Trophoblast cell (in vitro differentiated cells and primary cell): ENCODE data around the gene KCNIP4.

Experiments used
- DNase-seq, 2 donors: peaks; one replicate each; pipeline ENCODE4 v3.0.0-alpha.2; 2016
- H2AFZ ChIP-seq: 2 replicates; pipeline ENCODE4 v1.6.1; 2013; ENCODE audit warnings: low read length, moderate library complexity, mild to moderate bottlenecking; ENCODE audit not compliant: insufficient read depth, poor library complexity
- H2AK5ac ChIP-seq: 2 replicates; pipeline ENCODE4 v1.6.1; 2013; ENCODE audit warnings: mild to moderate bottlenecking, low read length
- H2BK120ac ChIP-seq: 2 replicates; pipeline ENCODE4 v1.6.1; 2013; ENCODE audit warnings: low read length, mild to moderate bottlenecking, moderate library complexity; ENCODE audit not compliant: insufficient read depth, poor library complexity
- H2BK12ac ChIP-seq: 2 replicates; pipeline ENCODE4 v1.6.1; 2013; ENCODE audit warnings: mild to moderate bottlenecking, low read length, moderate library complexity
- H2BK5ac ChIP-seq: 2 replicates; pipeline ENCODE4 v1.6.1; 2013; ENCODE audit warnings: low read length, low read depth, moderate library complexity, mild to moderate bottlenecking; ENCODE audit not compliant: poor library complexity
- H3K14ac ChIP-seq: 2 replicates; pipeline ENCODE4 v1.6.1; 2013; ENCODE audit warnings: mild to moderate bottlenecking, low read length
- H3K18ac ChIP-seq: 2 replicates; pipeline ENCODE4 v1.6.1; 2013; ENCODE audit warnings: mild to moderate bottlenecking, low read length
- H3K23ac ChIP-seq: 2 replicates; pipeline ENCODE4 v1.6.1; 2013; ENCODE audit warnings: low read length
- H3K27ac ChIP-seq: 2 replicates; pipeline ENCODE4 v1.5.1; 2013; ENCODE audit warnings: low read depth, mild to moderate bottlenecking, inconsistent platforms, low read length, moderate library complexity
- H3K27me3 ChIP-seq: 2 replicates; pipeline ENCODE4 v1.6.1; 2013; ENCODE audit warnings: inconsistent platforms, mild to moderate bottlenecking, low read length, moderate library complexity; ENCODE audit not compliant: insufficient read depth
- H3K36me3 ChIP-seq, 2 experiments: 1 replicate in 1 of 2; 2 replicates in 1 of 2; pipeline ENCODE4 v1.6.1; 2013; ENCODE audit warnings: low read length in 2 of 2, mild to moderate bottlenecking in 2 of 2, moderate library complexity in 1 of 2; ENCODE audit not compliant: insufficient read depth in 2 of 2, control insufficient read depth in 1 of 2
- H3K4ac ChIP-seq: 2 replicates; pipeline ENCODE4 v1.6.1; 2013; ENCODE audit warnings: low read depth, mild to moderate bottlenecking, low read length, moderate library complexity
- H3K4me1 ChIP-seq, 2 experiments: 1 replicate in 1 of 2; 2 replicates in 1 of 2; pipeline ENCODE4 v1.6.1; 2013; ENCODE audit warnings: low read length in 2 of 2, mild to moderate bottlenecking in 2 of 2, moderate library complexity in 1 of 2; ENCODE audit not compliant: insufficient read depth in 2 of 2, control insufficient read depth in 1 of 2
- H3K4me2 ChIP-seq: 2 replicates; pipeline ENCODE4 v1.6.1; 2013; ENCODE audit warnings: inconsistent platforms, mild to moderate bottlenecking, low read length, moderate library complexity
- H3K4me3 ChIP-seq: 2 replicates; pipeline ENCODE4 v1.5.1; 2013; ENCODE audit warnings: mild to moderate bottlenecking, low read depth, low read length, inconsistent platforms
- H3K79me1 ChIP-seq: one replicate; pipeline ENCODE4 v1.6.1; 2013; ENCODE audit warnings: low read length
- H3K79me2 ChIP-seq: 2 replicates; pipeline ENCODE4 v1.6.1; 2013; ENCODE audit warnings: low read length, mild to moderate bottlenecking; ENCODE audit not compliant: control insufficient read depth, insufficient read depth, poor library complexity
- H3K9ac ChIP-seq: 2 replicates; pipeline ENCODE4 v1.6.1; 2013; ENCODE audit warnings: mild to moderate bottlenecking, low read length
- H3K9me3 ChIP-seq: 2 replicates; pipeline ENCODE4 v1.6.1; 2013; ENCODE audit warnings: low read depth, mild to moderate bottlenecking, control low read depth, inconsistent platforms, low read length; ENCODE audit not compliant: insufficient read depth
- H4K12ac ChIP-seq: 2 replicates; pipeline ENCODE4 v1.6.1; 2013; ENCODE audit warnings: low read depth, mild to moderate bottlenecking, low read length, moderate library complexity
- H4K8ac ChIP-seq: 2 replicates; pipeline ENCODE4 v1.6.1; 2013; ENCODE audit warnings: low read depth, mild to moderate bottlenecking, low read length, moderate library complexity
- H4K91ac ChIP-seq: one replicate; pipeline ENCODE4 v1.6.1; 2013; ENCODE audit warnings: low read depth, mild to moderate bottlenecking, low read length, moderate library complexity
- WGBS: extraction: QIAGEN DNeasy Blood & Tissue Kit; methylation state at CpG from one replicate; pipeline ENCODE4 v1.1.7; 2013; ENCODE audit warnings: missing lambda C conversion rate; ENCODE audit not compliant: insufficient read length, insufficient coverage; ENCODE audit errors: extremely low coverage; 5-methylcytosine and 5-hydroxymethylcytosine counted together

The KCNIP4 gene

GRCh38 chr4:21991050-21991449, 42.5 kb upstream of the KCNIP4 start:
- Histone ChIP-seq H3K4me3 (no peak overlapping the region), H4K12ac (no peak overlapping the region), H3K14ac (no peak overlapping the region), H3K18ac (no peak overlapping the region), H4K91ac (no peak overlapping the region), H2BK120ac (no peak overlapping the region), H3K4me1 (no peaks in the 10 kb centered on the region), H3K4ac (no peak overlapping the region), H2BK12ac (no peak overlapping the region), H3K9me3 (no peaks in the 10 kb centered on the region), H3K79me1 (no peaks in the 10 kb centered on the region), H4K8ac (no peak overlapping the region), H2AFZ (no peak overlapping the region), H3K27ac (no peak overlapping the region), H3K36me3 (no peaks in the 10 kb centered on the region), H3K27me3 (no peaks in the 10 kb centered on the region), H3K9ac (no peak overlapping the region), H3K79me2 (no peaks in the 10 kb centered on the region), H3K4me2 (no peak overlapping the region), H2BK5ac (no peak overlapping the region), H2AK5ac (no peak overlapping the region), H3K23ac (no peak overlapping the region)
- DNase-seq: no peak
- WGBS: no CpG with 5 or more reads among the region's 2 CpGs

DNA sequence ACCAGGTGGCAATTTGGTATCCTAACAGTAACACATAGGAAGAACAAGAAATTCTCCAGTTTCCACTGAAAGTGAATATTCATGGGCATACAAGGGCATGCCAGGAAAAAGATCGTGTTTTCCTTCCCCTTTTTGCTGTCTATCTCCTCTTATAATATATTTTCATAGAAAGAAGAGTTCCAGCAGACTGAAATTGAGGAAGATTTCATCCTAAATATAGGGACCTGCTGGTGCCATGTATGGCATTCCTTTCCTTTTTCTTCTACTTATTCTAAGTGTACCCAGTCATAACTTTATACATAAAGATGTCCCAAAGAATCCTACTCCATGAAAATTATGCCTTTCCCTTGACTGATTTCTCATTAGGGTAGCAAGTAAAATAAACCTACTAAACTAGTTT, 40.8 kb upstream of the KCNIP4 start:
- no peak overlapping the region for H2BK120ac ChIP-seq
- H2AFZ ChIP-seq: no peak overlapping the region
- no peak overlapping the region for H3K23ac ChIP-seq
- no peak overlapping the region for H2BK12ac ChIP-seq
- H3K4ac ChIP-seq: no peak overlapping the region
- H3K79me2 ChIP-seq: no peaks in the 10 kb centered on the region
- H3K4me3 ChIP-seq: no peak overlapping the region
- no peaks in the 10 kb centered on the region for H3K36me3 ChIP-seq
- WGBS: no CpG with 5 or more reads among the region's 1 CpG
- H3K9me3 ChIP-seq: no peaks in the 10 kb centered on the region
- H2BK5ac ChIP-seq: no peak overlapping the region
- no peak overlapping the region for H3K4me2 ChIP-seq
- H4K91ac ChIP-seq: no peak overlapping the region
- H3K4me1 ChIP-seq: no peaks in the 10 kb centered on the region
- H3K79me1 ChIP-seq: no peaks in the 10 kb centered on the region
- no peak overlapping the region for H4K8ac ChIP-seq
- no peak overlapping the region for H3K9ac ChIP-seq
- no peak overlapping the region for H4K12ac ChIP-seq
- H3K27me3 ChIP-seq: no peaks in the 10 kb centered on the region
- no peak overlapping the region for H3K27ac ChIP-seq
- no peak overlapping the region for H3K14ac ChIP-seq
- H3K18ac ChIP-seq: no peak overlapping the region
- no peak overlapping the region for H2AK5ac ChIP-seq
- no peak for DNase-seq

DNA sequence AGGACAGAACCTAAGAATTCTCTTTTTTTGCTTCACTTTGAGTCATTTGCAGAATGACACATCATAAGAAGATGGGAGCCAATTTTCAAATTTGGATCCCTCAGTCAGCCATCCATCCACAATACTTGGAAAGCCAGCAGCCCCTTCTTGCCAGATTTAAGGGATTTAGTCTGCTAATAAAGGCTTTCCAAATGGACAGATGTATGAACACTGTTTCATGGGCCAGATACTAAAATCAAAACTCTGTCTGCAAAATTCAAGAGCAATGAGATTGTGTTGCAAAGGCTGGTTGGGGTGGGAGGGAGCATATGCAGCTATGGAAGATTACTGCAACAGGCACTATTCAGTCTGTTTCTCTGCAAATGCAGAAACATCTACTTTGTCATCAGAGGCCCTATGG, 37.7 kb upstream of the KCNIP4 start:
- H3K27me3 ChIP-seq: no peaks in the 10 kb centered on the region
- H3K79me2 ChIP-seq: no peaks in the 10 kb centered on the region
- no peak overlapping the region for H4K12ac ChIP-seq
- H2BK120ac ChIP-seq: no peak overlapping the region
- no peaks in the 10 kb centered on the region for H3K4me1 ChIP-seq
- no peak for DNase-seq
- no peak overlapping the region for H4K8ac ChIP-seq
- no peak overlapping the region for H3K27ac ChIP-seq
- H3K36me3 ChIP-seq: no peaks in the 10 kb centered on the region
- no peak overlapping the region for H3K23ac ChIP-seq
- no peak overlapping the region for H4K91ac ChIP-seq
- H2AK5ac ChIP-seq: no peak overlapping the region
- H3K4me2 ChIP-seq: no peak overlapping the region
- no peak overlapping the region for H2BK5ac ChIP-seq
- H3K9me3 ChIP-seq: no peaks in the 10 kb centered on the region
- no peak overlapping the region for H3K4ac ChIP-seq
- H2AFZ ChIP-seq: no peak overlapping the region
- H2BK12ac ChIP-seq: no peak overlapping the region
- H3K79me1 ChIP-seq: no peaks in the 10 kb centered on the region
- no peak overlapping the region for H3K9ac ChIP-seq
- no peak overlapping the region for H3K4me3 ChIP-seq
- no peak overlapping the region for H3K14ac ChIP-seq
- no peak overlapping the region for H3K18ac ChIP-seq

- no peak overlapping the region for H3K9ac ChIP-seq
- no peak overlapping the region for H4K91ac ChIP-seq
- H3K79me1 ChIP-seq: no peaks in the 10 kb centered on the region
- H3K36me3 ChIP-seq: no peaks in the 10 kb centered on the region
- H3K4ac ChIP-seq: no peak overlapping the region
- H3K27ac ChIP-seq: no peak overlapping the region
- H2AFZ ChIP-seq: no peak overlapping the region
- no peak overlapping the region for H3K23ac ChIP-seq
- H3K18ac ChIP-seq: no peak overlapping the region
- H3K14ac ChIP-seq: no peak overlapping the region
- H2AK5ac ChIP-seq: no peak overlapping the region
- H4K8ac ChIP-seq: no peak overlapping the region
- H3K79me2 ChIP-seq: no peaks in the 10 kb centered on the region
- no peaks in the 10 kb centered on the region for H3K27me3 ChIP-seq
- no peak overlapping the region for H4K12ac ChIP-seq
- no peak overlapping the region for H3K4me3 ChIP-seq
- no peak overlapping the region for H2BK5ac ChIP-seq
- DNase-seq: no peak
- H3K4me1 ChIP-seq: no peaks in the 10 kb centered on the region
- WGBS: no CpG with 5 or more reads among the region's 1 CpG
- H2BK120ac ChIP-seq: no peak overlapping the region
- H2BK12ac ChIP-seq: no peak overlapping the region
- no peaks in the 10 kb centered on the region for H3K9me3 ChIP-seq
- no peak overlapping the region for H3K4me2 ChIP-seq
Observed at GRCh38 chr4:21982087-21982486, 33.5 kb upstream of the KCNIP4 start.

- no peaks in the 10 kb centered on the region for H3K9me3 ChIP-seq
- H3K27me3 ChIP-seq: no peaks in the 10 kb centered on the region
- H4K8ac ChIP-seq: no peak overlapping the region
- no peak overlapping the region for H3K4me2 ChIP-seq
- H2BK5ac ChIP-seq: no peak overlapping the region
- no peak overlapping the region for H2BK12ac ChIP-seq
- H3K27ac ChIP-seq: no peak overlapping the region
- WGBS: no CpG with 5 or more reads among the region's 1 CpG
- H3K23ac ChIP-seq: no peak overlapping the region
- H3K79me1 ChIP-seq: no peaks in the 10 kb centered on the region
- no peak overlapping the region for H4K91ac ChIP-seq
- H2BK120ac ChIP-seq: no peak overlapping the region
- no peak overlapping the region for H3K14ac ChIP-seq
- no peak overlapping the region for H2AK5ac ChIP-seq
- H4K12ac ChIP-seq: no peak overlapping the region
- no peak for DNase-seq
- no peaks in the 10 kb centered on the region for H3K79me2 ChIP-seq
- H2AFZ ChIP-seq: no peak overlapping the region
- no peaks in the 10 kb centered on the region for H3K36me3 ChIP-seq
- H3K9ac ChIP-seq: no peak overlapping the region
- H3K4me1 ChIP-seq: no peaks in the 10 kb centered on the region
- H3K18ac ChIP-seq: no peak overlapping the region
- no peak overlapping the region for H3K4ac ChIP-seq
- no peak overlapping the region for H3K4me3 ChIP-seq
Observed at GRCh38 chr4:21979196-21979595, 30.6 kb upstream of the KCNIP4 start.
